Cortex of kidney (tissue), 1 donor: ENCODE data around the gene SSH3.

Source experiments
- DNase-seq: peaks from one replicate; lab custom pipeline; 2025; lab: John Stamatoyannopoulos, UW

The SSH3 gene

GRCh38 chr11:67349036-67349435 is 45.7 kb downstream of the SSH3 start:
- no peak for DNase-seq

GRCh38 chr11:67349457-67349856 is 46.1 kb downstream of the SSH3 start:
- no peak for DNase-seq

GRCh38 chr11:67349928-67350465 is 46.7 kb downstream of the SSH3 start:
- no peak for DNase-seq

- DNase-seq: no peak
These were observed 48.1 kb downstream of the SSH3 start for GRCh38 chr11:67351275-67352005.

GRCh38 chr11:67352546-67353316 is 49.4 kb downstream of the SSH3 start:
- DNase-seq: no peak

- no peak for DNase-seq
These were observed 50.2 kb downstream of the SSH3 start, which contains the start of gene POLD4 for GRCh38 chr11:67353317-67354074. Gene POLD4, minus strand, starts transcription at chr11:67353546. Its CDS starts 147 bp downstream, at chr11:67353399.

GRCh38 chr11:67354075-67355022 is 51.0 kb downstream of the SSH3 start:
- no peak for DNase-seq

- no peak for DNase-seq
These were observed 51.9 kb downstream of the SSH3 start for GRCh38 chr11:67355023-67355793.

GRCh38 chr11:67355794-67356386 is 52.6 kb downstream of the SSH3 start:
- no peak for DNase-seq

GRCh38 chr11:67356387-67356863 is 53.1 kb downstream of the SSH3 start:
- no peak for DNase-seq

- DNase-seq: no peak
These were observed 53.7 kb downstream of the SSH3 start for GRCh38 chr11:67356864-67357561.

- no peak for DNase-seq
These were observed 54.7 kb downstream of the SSH3 start for GRCh38 chr11:67357831-67358670.
